Ovary (tissue), 3 donors: ENCODE results near the gene SEZ6L2.

ENCODE experiments used
- CTCF ChIP-seq, 3 donors: fragments of 450-650 bp in 2 of 3; fragments of 200-600 bp in 1 of 3; IDR thresholded peaks; one replicate each; pipeline versions ENCODE4 v1.5.1 to v1.8.0; 2016 to 2022; ENCODE audit warnings: antibody characterized with exemption in 3 of 3, mild to moderate bottlenecking in 1 of 3
- POLR2A ChIP-seq: fragments of 450-650 bp; IDR thresholded peaks from one replicate; pipeline ENCODE4 v1.6.1; 2017; ENCODE audit warnings: antibody characterized with exemption, mild to moderate bottlenecking, moderate library complexity
- donor health status: DM: no; HTN: no; CAD: no.

- TF ChIP-seq CTCF (IDR thresholded peaks at IDR 0.05) (no peak), POLR2A (no peak)
These were observed 44.7 kb downstream of the SEZ6L2 start for GRCh38 chr16:29854520-29855100.
